ENCODE data around the gene C15orf39. TPM values are rescaled to one million over a fixed set of nuclear protein-coding genes. Genes with fewer than 3 reads are reported as not detected.

The C15orf39 gene
- total RNA-seq, 4 donors from 2014 or later: 7.5 to 21.3 (median 9.5) TPM

GRCh38 chr15:75205064-75205395 is 3.3 kb downstream of the C15orf39 start:
- TF ChIP-seq CTCF (IDR thresholded peaks at IDR 0.05; ENCODE audit: low read depth): no peak

GRCh38 chr15:75206006-75206405 is 4.3 kb downstream of the C15orf39 start:
- no peak for TF ChIP-seq CTCF (IDR thresholded peaks at IDR 0.05; ENCODE audit: low read depth)

- TF ChIP-seq CTCF (IDR thresholded peaks at IDR 0.05; ENCODE audit: low read depth): no peak
Observed at GRCh38 chr15:75206803-75207617, 5.3 kb downstream of the C15orf39 start.

- TF ChIP-seq CTCF (IDR thresholded peaks at IDR 0.05; ENCODE audit: low read depth): no peak
Observed at GRCh38 chr15:75207618-75208500, 6.2 kb downstream of the C15orf39 start.

- no peak for TF ChIP-seq CTCF (IDR thresholded peaks at IDR 0.05; ENCODE audit: low read depth)
Observed at GRCh38 chr15:75208501-75209288, 7.0 kb downstream of the C15orf39 start.

GRCh38 chr15:75209289-75209676 is 7.6 kb downstream of the C15orf39 start:
- TF ChIP-seq CTCF (IDR thresholded peaks at IDR 0.05; ENCODE audit: low read depth): no peak

Data from subcutaneous adipose tissue (tissue), 4 donors.